H9 (cell line): ENCODE results near the gene CYP17A1. TPM values are rescaled to one million over a fixed set of nuclear protein-coding genes. Genes with fewer than 3 reads are reported as not detected.

ENCODE experiments used
- DNase-seq: peaks from one replicate; pipeline ENCODE4 v3.0.0-alpha.2; 2017
- H2AFZ ChIP-seq: one replicate; pipeline ENCODE4 v1.6.1; 2013; ENCODE audit warnings: mild to moderate bottlenecking, low read length, control low read depth, moderate library complexity
- H2AK5ac ChIP-seq: 2 replicates; pipeline ENCODE4 v1.6.1; 2013; ENCODE audit warnings: low read length, control low read depth, mixed read lengths; ENCODE audit not compliant: insufficient read length
- H2BK120ac ChIP-seq: one replicate; pipeline ENCODE4 v1.6.1; 2013; ENCODE audit warnings: low read depth, mild to moderate bottlenecking, low read length, control low read depth, inconsistent platforms; ENCODE audit not compliant: poor library complexity, severe bottlenecking
- H2BK12ac ChIP-seq: 2 replicates; pipeline ENCODE4 v1.6.1; 2013; ENCODE audit warnings: low read length, control low read depth, mixed read lengths, low read depth; ENCODE audit not compliant: insufficient read length
- H2BK15ac ChIP-seq: 2 replicates; pipeline ENCODE4 v1.6.1; 2013; ENCODE audit warnings: low read depth, low read length, control low read depth
- H2BK20ac ChIP-seq: one replicate; pipeline ENCODE4 v1.6.1; 2013; ENCODE audit warnings: low read depth, mild to moderate bottlenecking, low read length, control low read depth, inconsistent platforms; ENCODE audit not compliant: poor library complexity, severe bottlenecking
- H2BK5ac ChIP-seq: 2 replicates; pipeline ENCODE4 v1.6.1; 2013; ENCODE audit warnings: low read length, control low read depth, mixed read lengths; ENCODE audit not compliant: insufficient read length
- H3K14ac ChIP-seq: 2 replicates; pipeline ENCODE4 v1.6.1; 2013; ENCODE audit warnings: low read length, control low read depth; ENCODE audit not compliant: insufficient read depth
- H3K18ac ChIP-seq: 2 replicates; pipeline ENCODE4 v1.6.1; 2013; ENCODE audit warnings: low read depth, mild to moderate bottlenecking, mixed read lengths, low read length, control low read depth; ENCODE audit not compliant: insufficient read length
- H3K23ac ChIP-seq: 2 replicates; pipeline ENCODE4 v1.6.1; 2013; ENCODE audit warnings: low read length, control low read depth, mixed read lengths, low read depth; ENCODE audit not compliant: insufficient read length
- H3K23me2 ChIP-seq: 2 replicates; pipeline ENCODE4 v1.6.1; 2013; ENCODE audit warnings: low read depth, mild to moderate bottlenecking, mixed read lengths, low read length, control low read depth; ENCODE audit not compliant: insufficient read length, poor library complexity, severe bottlenecking
- H3K27ac ChIP-seq: 2 replicates; pipeline ENCODE4 v1.5.1; 2013; ENCODE audit warnings: low read length, control low read depth, mixed read lengths, low read depth; ENCODE audit not compliant: insufficient read length
- H3K27me3 ChIP-seq: 2 replicates; pipeline ENCODE4 v1.6.1; 2013; ENCODE audit warnings: low read length, control low read depth, inconsistent platforms; ENCODE audit not compliant: insufficient read depth
- H3K4ac ChIP-seq: 2 replicates; pipeline ENCODE4 v1.6.1; 2013; ENCODE audit warnings: low read depth, mild to moderate bottlenecking, control low read depth, inconsistent platforms, low read length, moderate library complexity
- H3K4me1 ChIP-seq: 2 replicates; pipeline ENCODE4 v1.6.1; 2013; ENCODE audit warnings: low read length, control low read depth, inconsistent platforms; ENCODE audit not compliant: insufficient read depth
- H3K4me2 ChIP-seq: 2 replicates; pipeline ENCODE4 v1.6.1; 2013; ENCODE audit warnings: low read length, control low read depth, mixed read lengths; ENCODE audit not compliant: insufficient read length, insufficient read depth
- H3K56ac ChIP-seq: 2 replicates; pipeline ENCODE4 v1.6.1; 2013; ENCODE audit warnings: low read depth, mild to moderate bottlenecking, mixed read lengths, low read length, control low read depth; ENCODE audit not compliant: insufficient read length
- H3K79me1 ChIP-seq: 2 replicates; pipeline ENCODE4 v1.6.1; 2013; ENCODE audit warnings: low read depth, mild to moderate bottlenecking, moderate library complexity, low read length, control low read depth, inconsistent platforms; ENCODE audit not compliant: insufficient read depth, poor library complexity, severe bottlenecking
- H3K79me2 ChIP-seq: 2 replicates; pipeline ENCODE4 v1.6.1; 2013; ENCODE audit warnings: low read length, control low read depth, inconsistent platforms; ENCODE audit not compliant: insufficient read depth
- H3K9ac ChIP-seq: 2 replicates; pipeline ENCODE4 v1.6.1; 2013; ENCODE audit warnings: low read length, control low read depth, mixed read lengths; ENCODE audit not compliant: insufficient read length; ENCODE audit errors: extremely low read depth
- H3K9me3 ChIP-seq: one replicate; pipeline ENCODE4 v1.6.1; 2013; ENCODE audit warnings: low read depth, low read length, inconsistent platforms; ENCODE audit not compliant: control insufficient read depth
- H3T11ph ChIP-seq: one replicate; pipeline ENCODE4 v1.6.1; 2013; ENCODE audit warnings: mild to moderate bottlenecking, low read length, control low read depth, inconsistent platforms
- H4K20me1 ChIP-seq: one replicate; pipeline ENCODE4 v1.6.1; 2013; ENCODE audit not compliant: control insufficient read depth, insufficient read length, insufficient read depth
- H4K5ac ChIP-seq: 2 replicates; pipeline ENCODE4 v1.6.1; 2013; ENCODE audit warnings: low read depth, mild to moderate bottlenecking, mixed read lengths, low read length, control low read depth; ENCODE audit not compliant: insufficient read length
- H4K8ac ChIP-seq: replicated peaks from 2 replicates; pipeline ENCODE4 v1.6.1; 2013; ENCODE audit warnings: low read length, control low read depth, mixed read lengths, low read depth; ENCODE audit not compliant: insufficient read length
- H4K91ac ChIP-seq: 2 replicates; pipeline ENCODE4 v1.6.1; 2013; ENCODE audit warnings: low read depth, mild to moderate bottlenecking, moderate library complexity, mixed read lengths, low read length, control low read depth; ENCODE audit not compliant: insufficient read length
- H3K27ac Mint-ChIP-seq, 3 experiments: 2 replicates in 2 of 3; 3 replicates in 1 of 3; pipeline ENCODE4 v1.8.0; 2020 to 2021; ENCODE audit warnings: mixed read lengths in 3 of 3, mild to moderate bottlenecking in 1 of 3, moderate library complexity in 1 of 3
- H3K27me3 Mint-ChIP-seq: 2 replicates; pipeline ENCODE4 v1.8.0; 2021; ENCODE audit warnings: low read depth, mild to moderate bottlenecking, moderate library complexity, mixed read lengths
- H3K36me3 Mint-ChIP-seq, 3 experiments: 2 replicates in 2 of 3; 3 replicates in 1 of 3; pipeline ENCODE4 v1.8.0; 2020 to 2021; ENCODE audit warnings: low read depth in 3 of 3, mixed read lengths in 3 of 3; ENCODE audit not compliant: insufficient read depth in 1 of 3
- H3K4me1 Mint-ChIP-seq, 2 experiments: 2 replicates each; pipeline ENCODE4 v1.8.0; 2020; ENCODE audit warnings: mixed read lengths in 2 of 2
- H3K4me3 Mint-ChIP-seq, 2 experiments: 2 replicates in 1 of 2; 3 replicates in 1 of 2; pipeline ENCODE4 v1.8.0; 2020 to 2021; ENCODE audit warnings: mild to moderate bottlenecking in 2 of 2, mixed read lengths in 2 of 2, moderate library complexity in 1 of 2
- H3K9me3 Mint-ChIP-seq, 2 experiments: 2 replicates in 1 of 2; 3 replicates in 1 of 2; pipeline ENCODE4 v1.8.0; 2020; ENCODE audit warnings: mild to moderate bottlenecking in 2 of 2, mixed read lengths in 2 of 2, moderate library complexity in 1 of 2
- WGBS: extraction: QIAGEN DNeasy Blood & Tissue Kit; methylation state at CpG from one replicate; pipeline ENCODE4 v1.1.7; 2013; ENCODE audit warnings: missing lambda C conversion rate, low lambda C conversion rate, mixed read lengths; ENCODE audit not compliant: insufficient read length; ENCODE audit errors: extremely low coverage; 5-methylcytosine and 5-hydroxymethylcytosine counted together
- total RNA-seq: library from RNA; stranded (reverse); gene quantifications from 2 replicates; pipeline ENCODE4 v1.2.1, GENCODE V29; 2021
- TF ChIP-seq, protein P1 (sequence below): fragments of 200-600 bp; sonication (generic); conservative IDR thresholded peaks from 3 replicates; pipeline ENCODE4 v1.8.0; 2021; ENCODE audit warnings: antibody characterized with exemption, mild to moderate bottlenecking

The CYP17A1 gene
- total RNA-seq, 1 experiment from 2014 or later, result not detected

DNA sequence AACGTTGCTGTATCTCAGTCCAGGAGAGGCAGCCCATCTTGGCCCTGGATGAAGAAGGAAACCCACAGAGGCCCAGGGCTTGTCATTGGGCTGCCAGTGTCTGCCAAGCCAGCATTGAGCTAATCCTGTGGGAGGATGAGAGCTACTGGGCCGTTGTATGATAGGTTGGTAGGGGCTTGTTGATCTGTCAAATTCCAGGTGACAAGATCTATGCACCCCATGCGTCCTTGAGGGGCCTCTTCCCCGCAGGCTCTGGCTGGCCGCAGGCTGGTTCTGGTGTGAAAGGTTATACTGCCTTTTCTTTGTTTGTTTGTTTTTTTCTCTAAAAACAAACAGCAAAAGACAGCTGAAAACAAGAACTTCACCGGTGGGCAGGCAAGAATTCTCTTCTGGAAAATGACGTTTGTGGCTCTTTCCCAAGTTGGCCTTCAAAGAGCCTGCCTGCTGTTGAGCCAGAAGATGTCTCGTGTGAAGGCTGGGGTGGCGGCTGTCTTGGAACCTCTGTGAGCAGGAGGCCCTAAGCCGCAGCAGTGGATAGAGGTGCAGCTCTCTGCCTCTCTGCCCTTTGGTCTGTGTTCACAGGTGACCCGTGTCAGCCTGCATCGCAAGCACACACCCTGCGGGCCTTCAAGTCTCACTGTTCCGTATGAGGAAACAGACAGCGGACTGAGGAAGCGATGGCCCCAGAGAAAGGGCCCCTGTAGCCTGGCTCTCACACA, 23.3 kb downstream of the CYP17A1 start:
- no CpG with 5 or more reads among the region's 16 CpGs for WGBS
- H3K4me3 Mint-ChIP-seq, result no peak overlapping the region
- H4K91ac ChIP-seq, result no peak overlapping the region

More for the DNA sequence above, 23.3 kb downstream of the CYP17A1 start:
- no peak overlapping the region for H4K8ac ChIP-seq
- Mint-ChIP-seq H3K4me1 (peaks cover 14 to 20% of the 10 kb centered on the region in 2 experiments), H3K9me3 (no peaks in the 10 kb centered on the region), H3K36me3 (peaks cover 0 to 31% (median 17%) of the 10 kb centered on the region in 3 experiments; a peak in 5 of 7 replicates), H3K27me3 (no peaks in the 10 kb centered on the region), H3K27ac (no peak overlapping the region; a peak in 1 of 7 replicates)
- TF ChIP-seq, protein P1, sequence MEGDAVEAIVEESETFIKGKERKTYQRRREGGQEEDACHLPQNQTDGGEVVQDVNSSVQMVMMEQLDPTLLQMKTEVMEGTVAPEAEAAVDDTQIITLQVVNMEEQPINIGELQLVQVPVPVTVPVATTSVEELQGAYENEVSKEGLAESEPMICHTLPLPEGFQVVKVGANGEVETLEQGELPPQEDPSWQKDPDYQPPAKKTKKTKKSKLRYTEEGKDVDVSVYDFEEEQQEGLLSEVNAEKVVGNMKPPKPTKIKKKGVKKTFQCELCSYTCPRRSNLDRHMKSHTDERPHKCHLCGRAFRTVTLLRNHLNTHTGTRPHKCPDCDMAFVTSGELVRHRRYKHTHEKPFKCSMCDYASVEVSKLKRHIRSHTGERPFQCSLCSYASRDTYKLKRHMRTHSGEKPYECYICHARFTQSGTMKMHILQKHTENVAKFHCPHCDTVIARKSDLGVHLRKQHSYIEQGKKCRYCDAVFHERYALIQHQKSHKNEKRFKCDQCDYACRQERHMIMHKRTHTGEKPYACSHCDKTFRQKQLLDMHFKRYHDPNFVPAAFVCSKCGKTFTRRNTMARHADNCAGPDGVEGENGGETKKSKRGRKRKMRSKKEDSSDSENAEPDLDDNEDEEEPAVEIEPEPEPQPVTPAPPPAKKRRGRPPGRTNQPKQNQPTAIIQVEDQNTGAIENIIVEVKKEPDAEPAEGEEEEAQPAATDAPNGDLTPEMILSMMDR, result no peak
- H3K23ac ChIP-seq, result no peak overlapping the region
- H2BK12ac ChIP-seq, result no peak overlapping the region
- no peak overlapping the region for H3T11ph ChIP-seq
- no peaks in the 10 kb centered on the region for H3K79me1 ChIP-seq
- no peak overlapping the region for H3K9ac ChIP-seq
- H3K4me1 ChIP-seq, result peaks cover 6% of the 10 kb centered on the region
- H2AK5ac ChIP-seq, result no peak overlapping the region
- H3K4ac ChIP-seq, result no peak overlapping the region
- H2BK15ac ChIP-seq, result no peak overlapping the region
- no peak overlapping the region for H3K56ac ChIP-seq
- H4K20me1 ChIP-seq, result no peaks in the 10 kb centered on the region
- no peak overlapping the region for H3K18ac ChIP-seq
- H2BK20ac ChIP-seq, result no peak overlapping the region
- H2BK120ac ChIP-seq, result no peak overlapping the region
- H3K4me2 ChIP-seq, result no peak overlapping the region
- H2AFZ ChIP-seq, result no peak overlapping the region
- H3K79me2 ChIP-seq, result no peaks in the 10 kb centered on the region
- no peaks in the 10 kb centered on the region for H3K9me3 ChIP-seq
- no peaks in the 10 kb centered on the region for H3K27me3 ChIP-seq
- H2BK5ac ChIP-seq, result no peak overlapping the region
- no peaks in the 10 kb centered on the region for H3K23me2 ChIP-seq
- H4K5ac ChIP-seq, result no peak overlapping the region
- no peak overlapping the region for H3K27ac ChIP-seq
- H3K14ac ChIP-seq, result no peak overlapping the region; the same call in 1 of the 2 replicates
- no peak for DNase-seq
